HG02678 (cell line): ENCODE results near the gene COL19A1.

ENCODE experiments used
- ATAC-seq: cut with Tn5 transposase; IDR thresholded peaks from one replicate; pipeline ENCODE4 v1.9.1; 2021; ENCODE audit warnings: mild to moderate bottlenecking, moderate library complexity; ENCODE audit not compliant: unreplicated experiment

COL19A1 gene

GRCh38 chr6:70216767-70217166 is 350.4 kb downstream of the COL19A1 start:
- no peak for ATAC-seq

- ATAC-seq, result no peak
Observed at GRCh38 chr6:70219943-70220613, 353.7 kb downstream of the COL19A1 start.

GRCh38 chr6:70221025-70221714 is 354.8 kb downstream of the COL19A1 start:
- peak; percentile 61 for ATAC-seq

- ATAC-seq, result no peak
Observed at GRCh38 chr6:70221715-70222438, 355.5 kb downstream of the COL19A1 start.

- ATAC-seq, result no peak
Observed at GRCh38 chr6:70222439-70222749, 356.0 kb downstream of the COL19A1 start.

- no peak for ATAC-seq
Observed at GRCh38 chr6:70225055-70225454, 358.7 kb downstream of the COL19A1 start.

GRCh38 chr6:70231311-70231710 is 365.0 kb downstream of the COL19A1 start:
- no peak for ATAC-seq

GRCh38 chr6:70234561-70235236 is 368.3 kb downstream of the COL19A1 start:
- ATAC-seq, result no peak

GRCh38 chr6:70236343-70236742 is 370.0 kb downstream of the COL19A1 start:
- no peak for ATAC-seq

GRCh38 chr6:70241031-70241430 is 374.7 kb downstream of the COL19A1 start:
- ATAC-seq, result no peak

GRCh38 chr6:70241991-70242420 is 375.6 kb downstream of the COL19A1 start:
- ATAC-seq, result no peak

- ATAC-seq, result no peak
Observed at GRCh38 chr6:70246118-70246517, 379.8 kb downstream of the COL19A1 start.

GRCh38 chr6:70252604-70253003 is 386.2 kb downstream of the COL19A1 start:
- no peak for ATAC-seq

GRCh38 chr6:70253923-70254322 is 387.6 kb downstream of the COL19A1 start:
- ATAC-seq, result no peak

GRCh38 chr6:70254784-70255183 is 388.4 kb downstream of the COL19A1 start:
- no peak for ATAC-seq

GRCh38 chr6:70257768-70258273 is 391.5 kb downstream of the COL19A1 start:
- ATAC-seq, result no peak

- ATAC-seq, result no peak
Observed at GRCh38 chr6:70258483-70258882, 392.1 kb downstream of the COL19A1 start.
